ENCODE measurements around the gene MYCL. TPM values are rescaled to one million over a fixed set of nuclear protein-coding genes. Genes with fewer than 3 reads are reported as not detected.

MYCL gene, protein sequence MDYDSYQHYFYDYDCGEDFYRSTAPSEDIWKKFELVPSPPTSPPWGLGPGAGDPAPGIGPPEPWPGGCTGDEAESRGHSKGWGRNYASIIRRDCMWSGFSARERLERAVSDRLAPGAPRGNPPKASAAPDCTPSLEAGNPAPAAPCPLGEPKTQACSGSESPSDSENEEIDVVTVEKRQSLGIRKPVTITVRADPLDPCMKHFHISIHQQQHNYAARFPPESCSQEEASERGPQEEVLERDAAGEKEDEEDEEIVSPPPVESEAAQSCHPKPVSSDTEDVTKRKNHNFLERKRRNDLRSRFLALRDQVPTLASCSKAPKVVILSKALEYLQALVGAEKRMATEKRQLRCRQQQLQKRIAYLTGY
- total RNA-seq = under 1 TPM; 0.13 to 0.92 (median 0.66) TPM

DNA sequence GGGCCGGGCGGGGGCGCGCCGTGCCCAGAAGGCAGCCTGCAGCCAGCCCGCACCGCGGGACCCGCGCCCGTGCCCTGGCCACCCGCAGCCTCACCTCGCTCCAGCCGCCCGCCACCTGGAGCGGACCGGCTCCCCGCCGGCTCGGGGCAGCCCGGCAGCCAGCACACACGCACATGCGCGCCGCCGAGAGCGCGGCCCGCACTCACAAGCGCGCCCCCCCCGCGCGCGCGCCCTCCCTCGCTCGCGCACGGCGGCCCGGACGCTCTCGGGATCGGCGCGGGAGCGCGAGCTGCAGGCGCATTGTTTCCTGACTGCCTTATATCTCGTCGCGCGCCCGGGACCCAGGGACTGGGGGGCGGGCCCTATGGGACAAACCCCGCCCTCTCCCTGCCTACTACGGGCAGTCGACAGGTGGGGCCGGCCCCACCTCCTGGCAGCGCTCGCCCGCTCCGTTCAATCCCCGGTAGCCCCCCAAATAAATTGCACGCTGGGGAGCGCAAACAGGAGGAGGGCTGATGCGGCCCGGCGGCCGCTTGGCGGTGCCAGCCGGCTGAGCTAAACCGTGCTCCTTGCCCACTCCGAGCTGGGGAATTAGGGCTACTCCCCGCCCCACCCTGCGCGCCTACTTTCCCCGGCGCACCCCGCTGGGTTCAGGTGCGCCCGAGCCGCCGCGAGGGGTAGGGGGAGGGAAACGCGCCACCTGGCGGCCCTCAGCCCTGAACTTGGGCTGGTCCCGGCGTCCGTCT lies at the start of gene MYCL:
MYCL (minus strand) TSS at position 204 of the 746 bp plus-strand sequence. CDS start 483 bp downstream, outside the sequence.
- WGBS = 1% methylated on average over 31 of the region's 92 CpGs
- intact Hi-C loops (cut with DNase I) = loop anchor here (1.0 kb wide), 1 partner anchor 86 kb away; no protein-coding TSS in a partner anchor
- Histone ChIP-seq H3K27ac (replicated peaks in 1 of 4) (peak within 1 kb of the TSS in 1 of 4 donors; percentile 53), H3K9me3 (no peaks in the 10 kb centered on the region), H3K36me3 (no peaks in the 10 kb centered on the region), H3K27me3 (peaks cover 0 to 53% (median 2%) of the 10 kb centered on the region in 4 donors), H3K4me3 (peak within 1 kb of the TSS; percentile 65 to 79 (median 67)), H3K4me1 (peaks cover 12 to 25% (median 21%) of the 10 kb centered on the region in 4 donors)
- no peak for DNase-seq (ENCODE audit: extremely low spot score)
- TF ChIP-seq POLR2A (IDR thresholded peaks at IDR 0.05; ENCODE audit: low read depth) = no peak
- TF ChIP-seq, protein P1, sequence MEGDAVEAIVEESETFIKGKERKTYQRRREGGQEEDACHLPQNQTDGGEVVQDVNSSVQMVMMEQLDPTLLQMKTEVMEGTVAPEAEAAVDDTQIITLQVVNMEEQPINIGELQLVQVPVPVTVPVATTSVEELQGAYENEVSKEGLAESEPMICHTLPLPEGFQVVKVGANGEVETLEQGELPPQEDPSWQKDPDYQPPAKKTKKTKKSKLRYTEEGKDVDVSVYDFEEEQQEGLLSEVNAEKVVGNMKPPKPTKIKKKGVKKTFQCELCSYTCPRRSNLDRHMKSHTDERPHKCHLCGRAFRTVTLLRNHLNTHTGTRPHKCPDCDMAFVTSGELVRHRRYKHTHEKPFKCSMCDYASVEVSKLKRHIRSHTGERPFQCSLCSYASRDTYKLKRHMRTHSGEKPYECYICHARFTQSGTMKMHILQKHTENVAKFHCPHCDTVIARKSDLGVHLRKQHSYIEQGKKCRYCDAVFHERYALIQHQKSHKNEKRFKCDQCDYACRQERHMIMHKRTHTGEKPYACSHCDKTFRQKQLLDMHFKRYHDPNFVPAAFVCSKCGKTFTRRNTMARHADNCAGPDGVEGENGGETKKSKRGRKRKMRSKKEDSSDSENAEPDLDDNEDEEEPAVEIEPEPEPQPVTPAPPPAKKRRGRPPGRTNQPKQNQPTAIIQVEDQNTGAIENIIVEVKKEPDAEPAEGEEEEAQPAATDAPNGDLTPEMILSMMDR (IDR thresholded peaks at IDR 0.05) = peak; percentile 60 to 69 (median 69)

- H3K36me3 ChIP-seq = no peaks in the 10 kb centered on the region
- TF ChIP-seq POLR2AphosphoS5 (IDR thresholded peaks at IDR 0.05) = no peak
- TF ChIP-seq POLR2A (IDR thresholded peaks at IDR 0.05; ENCODE audit: low read depth) = no peak
- TF ChIP-seq EP300 (IDR thresholded peaks at IDR 0.05) = no peak
- TF ChIP-seq, protein P1 (IDR thresholded peaks at IDR 0.05) = no peak
- H3K4me3 ChIP-seq = no peak overlapping the region
- intact Hi-C loops (cut with DNase I) = loop anchor here (10.0 kb wide), 1 partner anchor 305 kb away; the partner anchor contains the start of gene ZMPSTE24
- H3K4me1 ChIP-seq = peaks cover 10 to 28% (median 15%) of the 10 kb centered on the region in 4 donors
- H3K27ac ChIP-seq (replicated peaks in 1 of 4) = no peak overlapping the region
- H3K9me3 ChIP-seq = no peaks in the 10 kb centered on the region
- 80% methylated on average over 2 of the region's 2 CpGs for WGBS
- no peak for DNase-seq (ENCODE audit: extremely low spot score)
- H3K27me3 ChIP-seq = peaks cover 0 to 8% (median 0%) of the 10 kb centered on the region in 4 donors
Measured at GRCh38 chr1:39949891-39950290, 48.2 kb upstream of the MYCL start.

GRCh38 chr1:39947260-39947659 lies 45.5 kb upstream of the MYCL start:
- intact Hi-C loops (cut with DNase I) = no loop called here
- Histone ChIP-seq H3K9me3 (no peaks in the 10 kb centered on the region), H3K36me3 (no peaks in the 10 kb centered on the region), H3K4me3 (no peak overlapping the region), H3K27me3 (peaks cover 0 to 9% (median 0%) of the 10 kb centered on the region in 4 donors), H3K4me1 (peaks cover 0 to 9% (median 5%) of the 10 kb centered on the region in 4 donors), H3K27ac (replicated peaks in 1 of 4) (no peak overlapping the region)
- TF ChIP-seq, protein P1 (IDR thresholded peaks at IDR 0.05) = no peak
- TF ChIP-seq POLR2AphosphoS5 (IDR thresholded peaks at IDR 0.05) = no peak
- no peak for TF ChIP-seq POLR2A (IDR thresholded peaks at IDR 0.05; ENCODE audit: low read depth)
- TF ChIP-seq EP300 (IDR thresholded peaks at IDR 0.05) = no peak
- no peak for DNase-seq (ENCODE audit: extremely low spot score)
- WGBS = 85% methylated on average over 4 of the region's 4 CpGs

DNA sequence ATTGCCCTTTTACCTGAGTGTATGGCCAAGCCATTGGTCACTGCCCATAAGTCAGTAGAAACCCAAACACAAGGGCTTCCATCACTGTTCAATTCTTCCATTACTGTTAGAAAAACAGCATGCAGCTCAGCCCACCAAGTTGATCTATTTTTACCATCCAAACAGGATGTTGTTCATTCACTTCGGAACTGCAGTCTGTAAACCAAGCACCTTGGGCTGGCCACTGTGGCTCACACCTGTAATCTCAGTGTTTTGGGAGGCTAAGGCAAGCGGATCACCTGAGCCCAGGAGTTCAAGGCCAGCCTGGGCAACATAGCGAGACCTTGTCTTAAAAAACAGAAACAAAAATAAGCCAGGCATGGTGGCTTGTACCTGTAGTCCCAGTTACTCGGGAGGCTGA lies 44.5 kb upstream of the MYCL start:
- H3K36me3 ChIP-seq = no peaks in the 10 kb centered on the region
- H3K9me3 ChIP-seq = no peaks in the 10 kb centered on the region
- intact Hi-C loops (cut with DNase I) = no loop called here
- no peak overlapping the region for H3K4me3 ChIP-seq
- no peak for DNase-seq (ENCODE audit: extremely low spot score)
- TF ChIP-seq POLR2AphosphoS5 (IDR thresholded peaks at IDR 0.05) (no peak), POLR2A (IDR thresholded peaks at IDR 0.05; ENCODE audit: low read depth) (no peak), EP300 (IDR thresholded peaks at IDR 0.05) (no peak)
- TF ChIP-seq, protein P1 (IDR thresholded peaks at IDR 0.05) = no peak
- no peak overlapping the region for H3K27ac ChIP-seq (replicated peaks in 1 of 4)
- H3K4me1 ChIP-seq = peaks cover 0 to 2% (median 0%) of the 10 kb centered on the region in 4 donors
- H3K27me3 ChIP-seq = peaks cover 0 to 11% (median 0%) of the 10 kb centered on the region in 4 donors
- WGBS = 85% methylated on average over 4 of the region's 4 CpGs

All from esophagus muscularis mucosa (tissue), 4 donors.